ENCODE measurements around the gene OR51E2.

Gene OR51E2

DNA sequence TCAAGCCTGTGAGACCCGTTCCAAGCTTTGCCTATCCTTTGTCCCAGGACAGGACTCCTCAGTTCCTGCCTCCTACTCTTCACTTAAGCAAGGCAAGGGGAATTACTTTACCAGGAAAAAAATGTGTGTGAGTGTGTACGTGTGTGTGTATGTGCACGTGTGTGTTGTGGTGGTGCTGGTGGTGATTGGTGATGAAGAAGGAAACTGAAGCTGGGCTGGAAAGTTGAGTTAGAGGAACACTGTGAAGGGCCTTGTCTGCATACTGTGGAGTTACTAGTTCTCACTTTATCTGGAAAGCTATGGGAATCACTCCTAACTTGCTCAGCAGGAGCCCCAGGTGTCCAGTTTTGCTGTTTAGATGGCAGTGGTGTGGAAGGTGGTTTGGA is 60.0 kb downstream of the OR51E2 start:
- Histone ChIP-seq H3K4me3 (ENCODE audit: low read length, poor library complexity, severe bottlenecking) (no peak overlapping the region), H3K79me2 (ENCODE audit: insufficient read depth, low read length) (no peaks in the 10 kb centered on the region), H3K9me3 (ENCODE audit: insufficient read depth, low read depth, low read length) (no peaks in the 10 kb centered on the region), H3K27me3 (ENCODE audit: insufficient read depth, low read length, poor library complexity, severe bottlenecking) (no peaks in the 10 kb centered on the region), H2AFZ (ENCODE audit: low read length) (peak overlapping the region; percentile 41; the same call in 1 of the 2 replicates), H3K36me3 (ENCODE audit: insufficient read depth, low read length) (no peaks in the 10 kb centered on the region), H3K4me1 (ENCODE audit: insufficient read depth, low read length, poor library complexity, severe bottlenecking) (no peaks in the 10 kb centered on the region), H3K4me2 (ENCODE audit: low read depth, low read length, poor library complexity, severe bottlenecking) (no peak overlapping the region), H3F3A (ENCODE audit: low read depth) (no peaks in the 10 kb centered on the region), H3K9me2 (replicated peaks; ENCODE audit: low read depth, low read length) (no peaks in the 10 kb centered on the region), H3K9ac (ENCODE audit: low read depth, low read length, poor library complexity, severe bottlenecking) (no peak overlapping the region), H4K20me1 (ENCODE audit: insufficient read depth, low read length, poor library complexity, severe bottlenecking) (no peaks in the 10 kb centered on the region)
- TF ChIP-seq EZH2phosphoT487 (IDR thresholded peaks at IDR 0.05; ENCODE audit: borderline replicate concordance), result no peak
- TF ChIP-seq, protein P1, sequence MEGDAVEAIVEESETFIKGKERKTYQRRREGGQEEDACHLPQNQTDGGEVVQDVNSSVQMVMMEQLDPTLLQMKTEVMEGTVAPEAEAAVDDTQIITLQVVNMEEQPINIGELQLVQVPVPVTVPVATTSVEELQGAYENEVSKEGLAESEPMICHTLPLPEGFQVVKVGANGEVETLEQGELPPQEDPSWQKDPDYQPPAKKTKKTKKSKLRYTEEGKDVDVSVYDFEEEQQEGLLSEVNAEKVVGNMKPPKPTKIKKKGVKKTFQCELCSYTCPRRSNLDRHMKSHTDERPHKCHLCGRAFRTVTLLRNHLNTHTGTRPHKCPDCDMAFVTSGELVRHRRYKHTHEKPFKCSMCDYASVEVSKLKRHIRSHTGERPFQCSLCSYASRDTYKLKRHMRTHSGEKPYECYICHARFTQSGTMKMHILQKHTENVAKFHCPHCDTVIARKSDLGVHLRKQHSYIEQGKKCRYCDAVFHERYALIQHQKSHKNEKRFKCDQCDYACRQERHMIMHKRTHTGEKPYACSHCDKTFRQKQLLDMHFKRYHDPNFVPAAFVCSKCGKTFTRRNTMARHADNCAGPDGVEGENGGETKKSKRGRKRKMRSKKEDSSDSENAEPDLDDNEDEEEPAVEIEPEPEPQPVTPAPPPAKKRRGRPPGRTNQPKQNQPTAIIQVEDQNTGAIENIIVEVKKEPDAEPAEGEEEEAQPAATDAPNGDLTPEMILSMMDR (conservative IDR thresholded peaks at IDR 0.05; ENCODE audit: low read length), result no peak

DNA sequence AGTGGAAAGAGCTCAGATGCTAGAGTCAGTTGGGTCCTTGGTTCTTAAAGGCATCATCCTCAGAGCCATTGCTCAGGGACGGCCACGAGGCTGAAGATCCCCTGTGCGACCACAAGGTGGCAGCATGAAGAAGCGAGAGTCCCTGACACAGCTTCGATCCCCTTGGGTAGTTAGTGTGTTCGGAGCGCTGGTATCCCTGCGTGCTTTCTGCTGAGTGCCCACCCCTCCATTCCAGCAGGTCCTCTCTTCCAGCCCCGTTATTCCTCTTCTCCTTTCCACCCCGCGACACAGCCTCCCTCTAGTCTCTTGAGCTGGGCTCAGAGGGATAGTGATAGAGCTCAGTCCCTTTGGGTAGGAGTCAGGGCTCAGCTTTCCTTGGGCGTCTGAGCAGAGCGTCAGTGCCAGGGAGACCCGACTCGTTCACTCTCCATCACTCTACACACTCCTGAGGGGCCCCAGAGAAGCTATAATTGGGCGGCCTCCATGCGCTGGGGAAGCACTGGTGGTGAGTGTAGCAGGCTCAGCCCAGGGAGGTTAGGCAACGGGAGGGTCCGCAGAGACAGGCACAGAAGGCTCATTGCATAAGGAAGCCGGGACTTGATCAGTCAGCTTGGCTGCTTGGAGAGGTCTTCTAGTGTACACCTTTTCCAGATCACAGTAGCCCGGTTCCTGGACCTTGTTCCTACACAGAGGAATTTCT is 60.5 kb downstream of the OR51E2 start, which contains the start of gene OR51D1:
OR51D1 (plus strand) TSS at position 516 of the 700 bp plus-strand sequence. CDS start 2,314 bp downstream, outside the sequence.
- Histone ChIP-seq H3K79me2 (ENCODE audit: insufficient read depth, low read length) (no peaks in the 10 kb centered on the region), H3K9me3 (ENCODE audit: insufficient read depth, low read depth, low read length) (no peaks in the 10 kb centered on the region), H4K20me1 (ENCODE audit: insufficient read depth, low read length, poor library complexity, severe bottlenecking) (no peaks in the 10 kb centered on the region), H3K4me3 (ENCODE audit: low read length, poor library complexity, severe bottlenecking) (no peak within 1 kb of the TSS), H3K36me3 (ENCODE audit: insufficient read depth, low read length) (no peaks in the 10 kb centered on the region), H3K4me1 (ENCODE audit: insufficient read depth, low read length, poor library complexity, severe bottlenecking) (no peaks in the 10 kb centered on the region), H3K27me3 (ENCODE audit: insufficient read depth, low read length, poor library complexity, severe bottlenecking) (no peaks in the 10 kb centered on the region), H3K4me2 (ENCODE audit: low read depth, low read length, poor library complexity, severe bottlenecking) (peak within 1 kb of the TSS; percentile 34), H3F3A (ENCODE audit: low read depth) (no peaks in the 10 kb centered on the region), H2AFZ (ENCODE audit: low read length) (peak within 1 kb of the TSS; percentile 68), H3K9me2 (replicated peaks; ENCODE audit: low read depth, low read length) (no peaks in the 10 kb centered on the region), H3K9ac (ENCODE audit: low read depth, low read length, poor library complexity, severe bottlenecking) (no peak within 1 kb of the TSS)
- TF ChIP-seq, protein P1 (conservative IDR thresholded peaks at IDR 0.05; ENCODE audit: low read length), result peak; percentile 92
- TF ChIP-seq EZH2phosphoT487 (IDR thresholded peaks at IDR 0.05; ENCODE audit: borderline replicate concordance), result no peak

DNA sequence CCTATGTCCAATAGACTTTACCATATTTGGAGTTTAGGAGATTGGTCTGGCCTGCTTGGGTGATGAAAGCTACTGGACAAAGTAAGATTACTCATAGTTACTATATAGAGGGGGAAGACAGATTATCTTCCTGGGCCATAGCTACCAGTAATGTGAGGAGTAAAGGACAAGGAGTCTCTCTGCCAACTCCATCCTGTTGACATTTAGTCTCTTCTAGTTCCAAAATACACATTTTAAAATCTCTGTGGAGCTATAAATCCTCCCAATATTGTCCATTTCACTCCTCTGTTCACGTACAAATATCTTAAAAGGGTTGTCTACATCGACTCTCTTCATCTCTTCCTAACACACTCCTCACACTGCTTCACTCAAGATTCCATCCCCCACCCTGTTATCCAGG is 61.5 kb downstream of the OR51E2 start:
- H3K4me1 ChIP-seq (ENCODE audit: insufficient read depth, low read length, poor library complexity, severe bottlenecking), result no peaks in the 10 kb centered on the region
- peak overlapping the region; percentile 47; the same call in 1 of the 2 replicates for H2AFZ ChIP-seq (ENCODE audit: low read length)
- no peaks in the 10 kb centered on the region for H4K20me1 ChIP-seq (ENCODE audit: insufficient read depth, low read length, poor library complexity, severe bottlenecking)
- no peaks in the 10 kb centered on the region for H3K9me3 ChIP-seq (ENCODE audit: insufficient read depth, low read depth, low read length)
- H3K27me3 ChIP-seq (ENCODE audit: insufficient read depth, low read length, poor library complexity, severe bottlenecking), result no peaks in the 10 kb centered on the region
- no peak overlapping the region for H3K4me2 ChIP-seq (ENCODE audit: low read depth, low read length, poor library complexity, severe bottlenecking)
- H3K9ac ChIP-seq (ENCODE audit: low read depth, low read length, poor library complexity, severe bottlenecking), result no peak overlapping the region
- no peaks in the 10 kb centered on the region for H3K36me3 ChIP-seq (ENCODE audit: insufficient read depth, low read length)
- no peaks in the 10 kb centered on the region for H3K9me2 ChIP-seq (replicated peaks; ENCODE audit: low read depth, low read length)
- H3K4me3 ChIP-seq (ENCODE audit: low read length, poor library complexity, severe bottlenecking), result no peak overlapping the region
- H3F3A ChIP-seq (ENCODE audit: low read depth), result no peaks in the 10 kb centered on the region
- TF ChIP-seq, protein P1 (conservative IDR thresholded peaks at IDR 0.05; ENCODE audit: low read length), result no peak
- TF ChIP-seq EZH2phosphoT487 (IDR thresholded peaks at IDR 0.05; ENCODE audit: borderline replicate concordance), result no peak
- no peaks in the 10 kb centered on the region for H3K79me2 ChIP-seq (ENCODE audit: insufficient read depth, low read length)

Data from Loucy (cell line).